Measurements from ENCODE around the gene DMD.

DMD gene

GRCh38 chrX:32448320-32448719 is 763.0 kb downstream of the DMD start:
- peak; percentile 88 for DNase-seq

- no peak for DNase-seq
Observed at GRCh38 chrX:32447640-32448039, 763.7 kb downstream of the DMD start.

DNA sequence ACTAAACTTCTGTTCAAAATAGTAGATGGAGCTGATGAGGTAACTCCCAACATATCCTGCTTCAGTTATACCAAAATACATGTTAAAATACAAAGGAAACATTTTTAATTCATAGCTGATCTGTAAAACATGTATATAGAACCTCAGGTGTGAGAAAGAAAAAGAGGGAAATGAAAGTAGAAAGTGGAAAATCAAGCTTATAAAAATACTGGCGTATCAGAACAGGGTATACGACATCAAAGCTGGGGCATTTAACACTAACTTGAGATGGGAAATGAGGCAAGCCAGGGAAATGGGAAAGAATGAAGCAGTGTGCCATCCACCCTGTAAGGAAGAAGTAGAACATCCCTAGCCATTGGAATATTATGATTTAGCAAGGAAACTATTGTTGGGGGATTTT is 767.5 kb downstream of the DMD start:
- no peak for DNase-seq

DNA sequence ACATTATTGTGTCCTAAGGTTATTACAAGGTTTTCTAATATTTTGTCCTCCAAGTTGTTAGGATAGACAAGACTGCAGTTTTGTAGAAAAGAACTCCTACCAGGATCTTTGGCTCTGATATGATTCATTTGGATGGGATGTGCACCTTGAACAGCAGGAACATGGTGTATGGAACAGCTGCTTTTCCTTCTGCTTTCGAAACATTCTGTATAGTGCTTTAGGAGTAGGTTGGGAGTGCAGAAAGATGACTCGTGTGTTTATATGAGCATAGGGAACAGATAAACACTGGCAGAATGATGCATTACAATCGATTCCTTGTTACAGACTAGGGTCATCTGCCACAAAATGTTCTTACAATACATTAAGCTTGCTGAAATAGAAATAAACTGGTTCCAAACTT is 790.1 kb downstream of the DMD start:
- no peak for DNase-seq

- DNase-seq, result peak; percentile 58
Observed at GRCh38 chrX:32408389-32408788, 803.0 kb downstream of the DMD start.

DNA sequence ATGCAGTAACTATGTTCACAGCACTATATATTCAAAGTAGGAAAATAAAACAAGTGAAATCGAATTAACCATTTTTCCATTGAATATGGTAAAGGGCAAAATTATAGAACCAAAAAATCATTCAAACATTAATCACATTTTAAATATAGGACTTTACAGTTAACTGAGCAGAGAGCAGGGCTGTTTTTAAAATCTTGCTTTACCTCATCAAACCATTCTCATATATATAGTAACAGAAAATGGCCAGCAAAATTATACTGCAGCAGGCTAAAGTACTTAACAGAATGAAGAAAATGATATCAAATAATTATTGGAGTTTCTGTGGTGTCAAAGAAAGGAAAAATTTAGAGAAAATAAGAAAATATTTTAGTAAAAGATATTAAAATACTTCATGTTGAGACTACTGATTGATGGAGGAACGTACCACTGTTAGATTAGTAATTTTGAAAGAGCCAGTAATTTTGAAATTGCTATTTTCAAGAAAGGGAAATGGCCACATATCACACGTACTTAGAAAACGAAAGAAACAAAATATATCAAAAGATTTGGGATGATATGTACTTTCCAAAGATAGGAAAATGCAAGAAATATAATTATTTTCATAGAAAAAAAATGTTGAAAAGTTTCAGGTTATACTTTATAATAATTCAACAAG is 813.7 kb downstream of the DMD start:
- DNase-seq, result no peak

- no peak for DNase-seq
Observed at GRCh38 chrX:32395878-32396277, 815.5 kb downstream of the DMD start.

GRCh38 chrX:32392655-32393054 is 818.7 kb downstream of the DMD start:
- no peak for DNase-seq

DNA sequence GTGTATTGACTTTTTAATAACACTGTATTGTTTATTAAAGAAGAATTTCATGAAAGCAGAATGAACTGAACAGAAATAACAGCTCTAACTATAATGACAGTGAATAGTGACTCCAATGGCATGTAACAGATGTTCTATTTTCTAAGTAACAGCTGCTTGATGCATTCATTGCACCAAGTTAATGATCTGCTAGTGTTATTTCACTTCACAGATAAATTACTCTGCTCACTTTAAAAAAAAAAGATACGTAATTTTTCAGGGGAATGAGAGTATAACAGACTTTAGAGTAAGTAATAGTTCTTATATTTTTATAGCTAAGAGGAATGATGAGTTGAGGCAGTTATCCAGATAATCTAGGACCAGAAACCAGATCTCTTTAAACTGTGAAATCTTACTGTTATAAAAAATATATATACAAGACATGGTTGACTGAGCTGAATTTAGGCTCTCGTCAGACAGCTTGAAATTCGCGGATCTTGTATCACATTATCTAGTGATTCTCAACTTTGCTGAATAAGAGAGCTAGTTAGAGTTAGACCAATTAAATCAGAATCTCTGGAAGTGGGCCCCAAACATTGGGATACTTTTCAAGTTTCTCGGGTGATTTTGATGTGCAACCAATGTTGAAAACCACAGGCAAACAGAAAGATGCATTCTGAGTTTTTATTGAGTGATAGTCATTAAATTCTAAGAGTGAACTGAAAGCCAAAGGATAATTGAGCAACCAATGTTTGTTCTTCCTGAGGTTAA is 840.7 kb downstream of the DMD start:
- no peak for DNase-seq

DNA sequence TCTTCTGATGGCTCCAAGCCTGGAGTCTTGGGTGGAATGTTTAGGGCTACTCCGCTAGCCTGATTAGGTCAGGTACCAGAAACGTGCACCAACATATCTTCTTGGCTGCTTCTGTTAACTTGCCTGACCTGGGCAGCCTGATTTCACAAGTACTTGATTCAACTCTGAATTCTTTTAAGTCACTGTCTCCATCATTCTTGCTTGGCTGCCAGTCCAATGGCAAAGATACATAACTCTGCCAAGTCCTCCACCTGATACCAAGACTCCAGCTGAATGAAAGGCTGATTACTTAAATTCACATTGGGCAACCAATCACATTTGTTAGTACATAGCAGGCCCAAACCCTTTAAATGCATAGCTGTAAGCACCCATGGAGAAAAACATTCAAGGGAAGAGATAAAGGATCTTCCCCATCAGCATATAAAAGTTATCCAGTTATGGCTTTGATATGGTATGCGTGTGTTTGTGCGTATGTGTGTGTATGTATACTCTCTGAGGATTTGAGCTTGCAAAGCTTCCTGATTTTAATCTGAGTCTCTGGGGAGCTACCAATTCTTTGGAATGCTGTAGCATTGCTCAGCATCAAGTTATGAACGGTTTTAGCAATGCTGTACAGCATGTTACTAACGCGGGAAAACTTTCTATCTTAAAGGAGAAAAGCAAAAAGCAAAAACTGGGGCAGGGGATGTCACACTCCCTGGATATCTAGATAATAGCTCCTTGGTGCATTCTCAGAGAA is 917.2 kb downstream of the DMD start:
- no peak for DNase-seq

- peak; percentile 17 for DNase-seq
Observed at GRCh38 chrX:32289356-32289755, 922.0 kb downstream of the DMD start.

GRCh38 chrX:32281853-32282252 is 929.5 kb downstream of the DMD start:
- peak; percentile 19 for DNase-seq

GRCh38 chrX:32280921-32281320 is 930.4 kb downstream of the DMD start:
- no peak for DNase-seq

- no peak for DNase-seq
Observed at GRCh38 chrX:32280489-32280888, 930.9 kb downstream of the DMD start.

DNA sequence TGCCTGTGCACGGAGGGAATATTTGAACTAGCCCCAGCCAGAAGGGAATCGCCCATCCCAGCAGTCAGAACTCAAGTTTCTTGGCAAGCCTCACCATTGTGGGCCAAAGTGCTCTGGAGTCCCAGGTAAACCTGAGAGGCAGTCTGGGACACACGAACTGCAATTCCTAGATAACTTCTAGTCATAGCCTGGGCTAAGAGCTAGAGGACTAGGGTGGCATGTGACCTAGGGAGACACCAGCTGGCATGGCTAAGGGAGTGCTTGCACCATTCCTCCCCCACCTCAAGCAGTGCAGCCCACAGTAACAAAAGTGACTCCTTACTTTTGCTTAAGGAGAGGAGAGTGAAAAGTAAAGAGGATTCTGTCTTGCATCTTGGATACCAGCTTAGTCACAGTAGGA is 935.2 kb downstream of the DMD start:
- DNase-seq, result no peak

GRCh38 chrX:32269866-32270265 is 941.5 kb downstream of the DMD start:
- no peak for DNase-seq

DNA sequence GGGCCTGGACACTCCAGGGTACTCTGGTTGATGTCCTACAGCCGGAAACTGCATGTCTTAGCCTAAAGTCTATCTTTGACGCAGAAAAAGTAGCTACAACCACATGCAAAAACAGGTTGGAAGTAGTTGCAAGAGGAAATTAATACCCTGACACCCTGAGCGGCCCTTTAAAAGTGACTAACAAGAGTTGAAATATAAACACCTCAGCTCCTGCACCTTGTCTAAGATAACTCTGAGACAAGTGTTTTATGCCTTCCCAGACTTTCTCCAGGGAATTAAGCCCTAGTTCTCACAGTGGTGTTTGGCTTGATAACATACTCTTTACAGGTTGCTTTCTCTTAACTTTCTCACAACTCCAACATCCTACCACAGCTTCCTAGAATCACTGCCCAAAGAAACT is 943.1 kb downstream of the DMD start:
- no peak for DNase-seq

DNA sequence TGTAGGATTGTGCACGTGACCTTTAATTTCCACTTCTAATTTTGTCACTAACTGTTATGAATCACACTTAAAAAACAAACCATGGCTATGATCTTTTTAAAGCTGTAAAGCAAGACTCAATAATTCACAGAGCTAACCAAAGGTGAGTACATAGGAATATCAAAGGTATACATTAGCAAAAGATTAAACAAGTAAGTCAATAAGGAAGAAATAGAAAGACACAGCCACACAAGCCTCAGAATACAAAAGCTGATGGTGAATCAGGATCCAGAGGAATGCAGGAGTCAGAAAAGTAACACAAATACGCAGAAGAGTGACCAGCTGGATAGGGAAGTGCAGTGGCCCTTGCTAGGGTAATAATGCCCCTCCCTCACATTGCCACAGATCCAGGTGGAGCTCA is 943.6 kb downstream of the DMD start:
- DNase-seq, result no peak

DNA sequence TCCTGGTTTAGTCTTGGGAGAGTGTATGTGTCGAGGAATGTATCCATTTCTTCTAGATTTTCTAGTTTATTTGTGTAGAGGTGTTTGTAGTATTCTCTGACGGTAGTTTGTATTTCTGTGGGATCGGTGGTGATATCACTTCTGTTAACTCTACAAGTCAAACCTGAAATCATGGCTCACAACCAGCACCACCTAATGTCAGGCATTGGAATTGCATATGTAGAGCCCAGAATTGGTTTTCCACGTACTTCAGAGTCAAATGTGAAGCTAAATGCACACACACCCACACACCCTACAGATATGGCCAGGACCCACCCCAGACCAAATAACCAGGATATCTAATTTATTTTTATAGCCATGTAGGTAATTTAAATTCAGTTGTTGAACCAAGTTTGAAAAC is 964.7 kb downstream of the DMD start:
- DNase-seq, result peak; percentile 70

DNA sequence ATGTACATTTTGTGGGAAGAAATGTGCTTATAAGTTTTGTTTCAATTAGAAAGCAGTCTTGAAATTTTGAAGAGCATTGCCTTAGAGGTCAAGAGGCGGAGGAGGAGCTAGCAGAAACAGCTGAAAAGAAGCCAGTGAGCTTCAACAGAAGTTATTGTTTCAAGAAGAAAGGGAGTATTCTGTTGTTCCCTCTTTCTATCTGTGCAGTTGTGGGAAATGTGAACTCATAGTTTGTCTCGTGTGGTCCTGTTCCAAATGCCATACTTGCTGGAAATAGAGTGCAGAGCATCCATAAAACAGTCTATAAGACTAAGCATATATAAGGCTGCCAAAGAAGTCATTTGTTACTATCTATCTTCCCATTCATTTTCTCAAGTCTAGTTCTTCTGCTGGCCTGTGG is 1015.7 kb downstream of the DMD start:
- no peak for DNase-seq

DNA sequence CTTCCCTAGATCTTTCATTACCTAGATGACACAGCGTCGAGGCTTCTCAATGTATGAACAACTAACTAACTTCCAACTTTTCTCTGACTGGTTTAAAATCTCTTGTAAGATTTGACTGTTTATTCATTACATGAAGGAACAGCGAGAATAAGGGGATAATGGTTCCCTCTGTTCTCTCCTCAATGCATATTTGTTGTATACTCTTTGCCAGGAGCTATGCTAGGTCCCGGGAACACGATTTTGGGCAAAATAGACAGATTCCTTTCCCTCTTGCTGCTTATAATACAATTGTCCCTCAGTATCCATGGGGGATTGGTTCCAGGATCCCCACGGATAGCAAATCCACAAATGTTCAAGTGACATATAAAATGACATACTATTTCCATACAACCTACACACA is 1020.0 kb downstream of the DMD start:
- no peak for DNase-seq

DNA sequence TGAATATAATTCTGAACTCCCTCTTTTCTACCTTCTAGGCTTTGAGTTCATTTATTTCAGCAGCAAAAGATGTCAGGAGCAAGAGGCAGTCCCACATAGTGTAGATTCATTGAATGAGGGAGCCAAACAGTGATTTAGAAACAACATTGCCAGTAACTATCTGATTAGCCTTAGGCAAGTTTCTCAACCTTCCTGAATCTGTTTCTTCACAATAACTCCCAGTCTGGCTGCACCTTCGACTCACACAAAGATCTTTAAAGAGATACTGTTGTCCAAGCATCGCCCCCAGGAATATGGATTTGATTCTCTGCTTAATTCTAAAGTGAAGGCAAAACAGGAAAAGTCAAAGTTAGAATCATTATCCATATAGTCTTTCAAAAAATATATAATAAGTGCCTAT is 1026.2 kb downstream of the DMD start:
- no peak for DNase-seq

- no peak for DNase-seq
Observed at GRCh38 chrX:32183066-32183465, 1028.3 kb downstream of the DMD start.

DNA sequence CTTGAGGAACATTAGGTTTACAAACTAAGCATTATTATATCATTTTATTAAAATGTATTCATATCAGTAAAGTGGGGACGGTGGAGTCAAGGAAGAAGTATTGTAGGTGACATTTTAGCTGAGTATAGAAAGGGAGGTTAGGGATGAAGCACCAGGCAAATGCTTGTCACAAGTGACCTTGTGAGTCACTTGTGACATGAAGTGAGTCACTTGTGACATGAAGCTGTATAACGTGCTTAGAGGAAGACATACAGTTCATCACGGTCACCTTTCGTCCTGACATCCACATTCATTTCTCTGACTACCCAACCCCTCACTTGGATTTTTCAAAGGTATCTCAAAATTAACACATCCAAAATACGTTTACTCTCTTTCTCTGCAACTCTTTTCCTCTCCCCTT is 1034.8 kb downstream of the DMD start:
- DNase-seq, result no peak
